ENCODE measurements around the gene ABCA9. TPM values are rescaled to one million over a fixed set of nuclear protein-coding genes. Genes with fewer than 3 reads are reported as not detected.
A peak's percentile ranks its signal among the peaks of the same experiment; 100 is the strongest.
"Not testable (repeated sequence)": the region's sequence is repeated elsewhere in the genome, so short reads cannot be mapped to it uniquely, and the experiment has no call there.

Gene ABCA9
- total RNA-seq, 2 experiments from 2014 or later, result not detected

- no peaks in the 10 kb centered on the region for H3K27me3 Mint-ChIP-seq
- H3K4me1 Mint-ChIP-seq, result no peaks in the 10 kb centered on the region
- CTCF ChIA-PET, result interaction anchor here (1.1 kb wide), 1 partner anchor 14 kb away, joined by 3 read pairs; no protein-coding TSS in a partner anchor
- no peak overlapping the region for H3K4me3 Mint-ChIP-seq
- ATAC-seq (no peak), DNase-seq (no peak)
- peaks cover 4% of the 10 kb centered on the region for H3K9me3 Mint-ChIP-seq (ENCODE audit: low read depth)
- H3K36me3 Mint-ChIP-seq, result no peaks in the 10 kb centered on the region
- no peak overlapping the region for H3K27ac Mint-ChIP-seq
Observed at GRCh38 chr17:69082696-69083095, 22.0 kb upstream of the ABCA9 start.

- Mint-ChIP-seq H3K4me3 (no peak overlapping the region), H3K4me1 (no peaks in the 10 kb centered on the region)
- CTCF ChIA-PET, result no interaction called here
Observed at GRCh38 chr17:69078864-69079263, 18.1 kb upstream of the ABCA9 start.

GRCh38 chr17:69075823-69076222 is 15.1 kb upstream of the ABCA9 start:
- Mint-ChIP-seq H3K27me3 (no peaks in the 10 kb centered on the region), H3K9me3 (ENCODE audit: low read depth) (peaks cover 2% of the 10 kb centered on the region), H3K36me3 (no peaks in the 10 kb centered on the region), H3K4me1 (no peaks in the 10 kb centered on the region), H3K27ac (no peak overlapping the region), H3K4me3 (no peak overlapping the region)
- CTCF ChIA-PET, result no interaction called here
- ATAC-seq (no peak), DNase-seq (no peak)

More at GRCh38 chr17:69078864-69079263, 18.1 kb upstream of the ABCA9 start:
- Mint-ChIP-seq H3K9me3 (ENCODE audit: low read depth) (peaks cover 6% of the 10 kb centered on the region), H3K27me3 (no peaks in the 10 kb centered on the region), H3K27ac (no peak overlapping the region), H3K36me3 (no peaks in the 10 kb centered on the region)
- DNase-seq (no peak), ATAC-seq (no peak)

GRCh38 chr17:69073392-69073791 is 12.7 kb upstream of the ABCA9 start:
- H3K36me3 Mint-ChIP-seq; CTCF ChIA-PET; H3K4me1 Mint-ChIP-seq; ATAC-seq; H3K4me3 Mint-ChIP-seq; H3K27ac Mint-ChIP-seq; H3K27me3 Mint-ChIP-seq; H3K9me3 Mint-ChIP-seq (ENCODE audit: low read depth); DNase-seq: not testable (repeated sequence)

- H3K9me3 Mint-ChIP-seq (ENCODE audit: low read depth); H3K4me3 Mint-ChIP-seq; H3K4me1 Mint-ChIP-seq; H3K27ac Mint-ChIP-seq; ATAC-seq; DNase-seq; H3K36me3 Mint-ChIP-seq; CTCF ChIA-PET; H3K27me3 Mint-ChIP-seq: not testable (repeated sequence)
Observed at GRCh38 chr17:69072803-69073256, 12.1 kb upstream of the ABCA9 start.

GRCh38 chr17:69071233-69071586 is 10.5 kb upstream of the ABCA9 start:
- peaks cover 10% of the 10 kb centered on the region for H3K4me1 Mint-ChIP-seq
- H3K27me3 Mint-ChIP-seq; H3K4me3 Mint-ChIP-seq; ATAC-seq; DNase-seq; H3K9me3 Mint-ChIP-seq (ENCODE audit: low read depth); H3K36me3 Mint-ChIP-seq; CTCF ChIA-PET; H3K27ac Mint-ChIP-seq: not testable (repeated sequence)

- H3K4me1 Mint-ChIP-seq, result peaks cover 10% of the 10 kb centered on the region
- H3K4me3 Mint-ChIP-seq; H3K9me3 Mint-ChIP-seq (ENCODE audit: low read depth); ATAC-seq; CTCF ChIA-PET; H3K36me3 Mint-ChIP-seq; H3K27me3 Mint-ChIP-seq: not testable (repeated sequence)
- DNase-seq, result peak; percentile 40
- peak overlapping the region; percentile 59 for H3K27ac Mint-ChIP-seq
Observed at GRCh38 chr17:69070378-69071232, 9.9 kb upstream of the ABCA9 start.

GRCh38 chr17:69069226-69069750 is 8.6 kb upstream of the ABCA9 start:
- Mint-ChIP-seq H3K9me3 (ENCODE audit: low read depth) (no peaks in the 10 kb centered on the region), H3K4me1 (peaks cover 12% of the 10 kb centered on the region), H3K27ac (no peak overlapping the region), H3K4me3 (no peak overlapping the region), H3K36me3 (no peaks in the 10 kb centered on the region), H3K27me3 (no peaks in the 10 kb centered on the region)
- no peak for ATAC-seq
- CTCF ChIA-PET, result interaction anchor here (1.2 kb wide), 1 partner anchor 13 kb away, joined by 3 read pairs; no protein-coding TSS in a partner anchor
- no peak for DNase-seq

- no peak for DNase-seq
- no peaks in the 10 kb centered on the region for H3K36me3 Mint-ChIP-seq
- H3K4me1 Mint-ChIP-seq, result peaks cover 12% of the 10 kb centered on the region
- CTCF ChIA-PET, result no interaction called here
- no peak overlapping the region for H3K27ac Mint-ChIP-seq
- H3K4me3 Mint-ChIP-seq, result no peak overlapping the region
- no peak for ATAC-seq
- no peaks in the 10 kb centered on the region for H3K9me3 Mint-ChIP-seq (ENCODE audit: low read depth)
- no peaks in the 10 kb centered on the region for H3K27me3 Mint-ChIP-seq
Observed at GRCh38 chr17:69067274-69068047, 6.7 kb upstream of the ABCA9 start.

- Mint-ChIP-seq H3K4me1 (peaks cover 12% of the 10 kb centered on the region), H3K9me3 (ENCODE audit: low read depth) (no peaks in the 10 kb centered on the region), H3K4me3 (no peak overlapping the region), H3K27me3 (no peaks in the 10 kb centered on the region), H3K27ac (no peak overlapping the region), H3K36me3 (no peaks in the 10 kb centered on the region)
- ATAC-seq (no peak), DNase-seq (no peak)
- CTCF ChIA-PET, result no interaction called here
Observed at GRCh38 chr17:69066482-69066881, 5.8 kb upstream of the ABCA9 start.

GRCh38 chr17:69065113-69065512 is 4.4 kb upstream of the ABCA9 start:
- Mint-ChIP-seq H3K9me3 (ENCODE audit: low read depth) (no peaks in the 10 kb centered on the region), H3K27ac (no peak overlapping the region), H3K36me3 (no peaks in the 10 kb centered on the region), H3K4me3 (no peak overlapping the region), H3K4me1 (peaks cover 6% of the 10 kb centered on the region), H3K27me3 (peaks cover 3% of the 10 kb centered on the region)
- CTCF ChIA-PET, result no interaction called here
- no peak for ATAC-seq
- DNase-seq, result no peak

- ATAC-seq (no peak), DNase-seq (no peak)
- Mint-ChIP-seq H3K4me3 (no peak overlapping the region), H3K27me3 (peaks cover 3% of the 10 kb centered on the region), H3K36me3 (no peaks in the 10 kb centered on the region), H3K27ac (no peak overlapping the region), H3K4me1 (peaks cover 6% of the 10 kb centered on the region), H3K9me3 (ENCODE audit: low read depth) (no peaks in the 10 kb centered on the region)
- CTCF ChIA-PET, result no interaction called here
Observed at GRCh38 chr17:69064476-69064875, 3.7 kb upstream of the ABCA9 start.

- Mint-ChIP-seq H3K4me3 (no peak overlapping the region), H3K27me3 (peaks cover 6% of the 10 kb centered on the region)
Observed at GRCh38 chr17:69064001-69064400, 3.3 kb upstream of the ABCA9 start.

More at GRCh38 chr17:69064001-69064400, 3.3 kb upstream of the ABCA9 start:
- ATAC-seq, result no peak
- CTCF ChIA-PET, result no interaction called here
- Mint-ChIP-seq H3K27ac (no peak overlapping the region), H3K9me3 (ENCODE audit: low read depth) (peaks cover 3% of the 10 kb centered on the region), H3K4me1 (peaks cover 6% of the 10 kb centered on the region), H3K36me3 (no peaks in the 10 kb centered on the region)
- no peak for DNase-seq
